Activated CD4-positive, alpha-beta T cell treated with anti-CD3 and anti-CD28 coated beads for 1 hour (primary cell): ENCODE results near the gene TNS1.
"Not testable (repeated sequence)": the region's sequence is repeated elsewhere in the genome, so short reads cannot be mapped to it uniquely, and the experiment has no call there.

Source experiments
- DNase-seq: peaks from one replicate; pipeline ENCODE4 v3.0.0-alpha.2; 2020

The TNS1 gene

GRCh38 chr2:218029366-218030360 is 26.9 kb upstream of the TNS1 start:
- DNase-seq = no peak

- DNase-seq = no peak
Observed at GRCh38 chr2:218028562-218029348, 26.0 kb upstream of the TNS1 start.

- no peak for DNase-seq
Observed at GRCh38 chr2:218028189-218028495, 25.3 kb upstream of the TNS1 start.

DNA sequence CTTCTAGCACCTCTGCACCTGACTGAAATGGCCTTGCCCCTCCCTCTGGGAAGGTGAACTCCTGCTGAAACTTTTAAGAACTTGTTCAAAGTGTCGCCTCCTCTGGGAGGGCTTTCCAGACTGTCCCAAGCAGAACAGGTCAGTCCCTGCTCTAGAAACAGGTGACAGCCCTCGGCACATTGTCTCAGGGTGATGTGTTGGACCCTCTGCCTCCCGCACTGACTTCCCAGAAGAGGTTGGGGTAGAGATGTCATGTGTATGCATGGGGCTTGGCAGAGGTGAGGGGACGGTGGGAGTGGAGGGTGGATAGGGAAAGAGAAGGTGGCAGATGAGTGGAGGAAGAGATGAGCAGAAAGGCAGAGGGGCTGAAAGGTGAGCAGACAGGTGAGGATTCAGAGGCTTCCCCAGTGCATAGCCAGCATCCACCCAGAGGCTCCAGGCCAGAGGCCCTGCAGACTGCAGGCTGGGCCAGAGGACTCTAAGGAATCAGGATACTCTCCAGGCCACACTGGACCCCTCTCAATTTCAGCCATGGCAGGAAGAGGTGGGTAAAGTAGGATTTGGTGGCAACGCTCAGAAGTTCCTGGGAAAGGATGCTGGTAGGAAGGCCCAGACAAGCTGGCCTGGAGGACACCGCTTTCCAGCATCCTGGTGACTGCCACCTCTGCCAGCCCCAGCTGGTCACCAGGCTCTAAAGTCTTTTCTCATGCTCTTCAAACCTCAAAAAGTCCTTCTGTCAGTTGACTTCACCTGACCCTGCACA is 24.8 kb upstream of the TNS1 start:
- peak; percentile 7 for DNase-seq

DNA sequence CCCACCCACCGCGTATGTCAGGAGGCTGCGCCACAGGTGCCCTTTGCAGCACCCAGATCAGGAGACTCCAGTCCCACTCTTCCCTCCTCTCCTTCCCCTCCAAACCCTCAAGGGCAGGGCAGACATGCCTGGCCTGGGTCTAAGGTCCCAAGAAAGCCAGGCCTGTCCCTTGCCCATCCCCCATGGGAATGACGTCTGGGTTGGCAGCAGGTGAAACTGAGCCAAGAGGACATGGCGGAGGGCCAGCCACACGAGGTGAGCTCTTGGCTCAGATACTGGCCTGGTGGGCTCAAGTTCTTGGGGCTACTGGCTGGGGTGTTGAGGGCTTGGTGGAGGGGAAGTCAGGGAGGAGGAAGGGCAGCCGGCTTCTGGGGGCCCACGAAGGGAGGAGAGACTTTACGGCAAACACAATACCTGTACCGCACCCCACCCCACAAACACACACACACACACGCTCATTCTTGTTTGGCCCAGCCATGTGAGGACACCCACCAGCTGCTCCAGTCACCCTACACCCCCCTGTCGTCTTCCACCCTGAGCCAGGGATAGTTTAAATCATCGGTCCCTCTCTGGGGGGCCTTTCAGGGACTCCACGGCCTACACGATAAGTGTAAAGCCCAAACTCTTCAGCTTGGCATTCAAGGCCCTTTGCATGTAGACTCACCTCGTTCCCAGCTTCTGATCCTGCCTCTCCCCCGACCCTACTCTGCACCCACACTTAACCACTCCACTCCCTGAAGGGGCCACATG is 24.1 kb upstream of the TNS1 start:
- DNase-seq = peak; percentile 7

DNA sequence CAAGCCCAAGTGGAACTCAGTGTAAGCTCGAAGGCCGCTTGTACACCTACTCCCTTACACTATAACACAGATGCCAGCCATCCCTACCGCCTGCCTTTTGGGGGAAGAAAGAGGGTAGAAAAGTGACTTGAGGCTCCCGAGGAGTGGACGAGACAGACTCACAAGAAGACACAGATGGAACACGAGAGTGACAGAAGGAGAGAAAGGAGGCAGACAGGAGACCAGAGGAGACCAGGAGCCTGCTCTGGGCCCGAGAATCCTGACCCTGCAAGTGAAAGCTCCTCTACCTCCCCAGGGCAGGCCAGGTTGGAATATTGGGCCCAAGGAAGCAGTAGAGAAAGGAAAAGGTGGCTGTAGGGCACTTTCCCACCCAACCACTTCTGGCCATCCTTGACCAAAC is 23.4 kb upstream of the TNS1 start:
- DNase-seq = no peak

DNA sequence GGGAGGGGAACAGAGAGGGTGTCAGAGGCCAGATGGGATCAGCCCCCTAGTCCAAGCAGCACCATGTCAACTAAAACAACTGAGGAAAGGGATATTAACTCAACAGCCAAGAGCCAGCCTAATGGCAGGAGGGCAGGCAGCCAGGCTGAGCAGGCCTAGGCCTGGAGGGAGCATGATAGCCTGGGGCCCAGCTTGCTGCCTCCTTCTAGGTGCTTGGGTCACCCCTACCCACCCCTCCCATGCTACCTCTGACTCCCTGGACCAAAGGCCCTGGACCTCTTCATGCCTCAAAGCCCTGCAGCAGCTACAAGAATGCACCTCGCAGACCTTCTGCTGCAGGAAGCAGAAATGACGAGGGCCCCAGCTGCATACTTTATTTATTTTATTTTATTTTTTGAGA is 22.1 kb upstream of the TNS1 start:
- no peak for DNase-seq

DNA sequence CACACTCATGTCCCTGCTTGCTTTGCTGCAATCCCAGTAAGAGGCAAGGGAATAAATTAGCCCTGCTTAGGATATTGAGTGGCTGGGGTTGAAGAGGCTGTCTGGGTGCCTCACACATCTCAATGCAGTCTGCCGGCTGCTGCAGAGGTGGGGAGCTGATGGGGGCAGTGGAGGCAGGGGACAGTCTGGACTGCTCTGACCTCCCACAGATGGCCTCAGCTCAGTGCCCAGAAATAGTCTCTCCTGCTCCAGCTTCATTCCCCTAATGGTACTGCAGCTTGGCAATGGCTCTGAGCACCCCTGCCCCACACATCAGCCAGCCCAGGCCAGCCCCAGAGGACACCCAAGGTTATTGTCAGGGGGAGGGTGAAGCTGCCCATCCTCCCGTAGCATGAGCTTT is 21.5 kb upstream of the TNS1 start:
- no peak for DNase-seq

- DNase-seq = no peak
Observed at GRCh38 chr2:218023636-218024035, 20.8 kb upstream of the TNS1 start.

DNA sequence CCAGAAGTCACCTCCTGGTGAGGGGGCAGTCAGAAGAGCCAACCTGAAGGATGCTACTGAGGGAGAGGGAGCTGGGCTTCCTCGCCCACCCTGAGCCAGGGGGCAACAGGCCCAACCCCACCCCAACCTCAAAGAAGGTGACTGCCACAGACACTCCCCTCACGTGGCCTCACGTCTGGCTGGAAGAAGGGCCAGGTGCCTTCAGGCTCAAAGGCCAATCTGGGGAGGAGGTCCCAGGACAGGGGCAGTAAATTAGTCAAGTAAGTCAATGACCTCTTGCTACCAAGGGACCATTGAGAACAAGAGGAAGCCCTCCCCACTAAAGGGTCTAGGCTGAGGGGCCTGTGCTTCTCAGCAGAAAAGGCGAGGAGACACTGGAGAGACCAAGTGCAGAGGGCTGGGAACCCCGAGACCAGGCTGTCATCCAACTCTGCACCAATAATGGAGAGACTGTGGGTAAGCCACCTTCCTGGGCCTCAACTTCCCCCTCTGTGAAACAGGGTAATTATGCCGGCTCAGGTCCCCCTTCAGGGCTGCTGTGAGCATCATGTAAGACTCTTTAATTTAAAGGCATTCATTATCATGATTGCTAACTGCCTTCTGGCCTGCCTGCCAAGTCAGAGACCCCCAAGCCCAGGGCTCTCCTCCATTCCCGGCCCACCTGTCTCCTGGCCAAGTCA is 20.2 kb upstream of the TNS1 start:
- DNase-seq = no peak

- no peak for DNase-seq
Observed at GRCh38 chr2:218022131-218022850, 19.5 kb upstream of the TNS1 start.

- no peak for DNase-seq
Observed at GRCh38 chr2:218021536-218022071, 18.8 kb upstream of the TNS1 start.

DNA sequence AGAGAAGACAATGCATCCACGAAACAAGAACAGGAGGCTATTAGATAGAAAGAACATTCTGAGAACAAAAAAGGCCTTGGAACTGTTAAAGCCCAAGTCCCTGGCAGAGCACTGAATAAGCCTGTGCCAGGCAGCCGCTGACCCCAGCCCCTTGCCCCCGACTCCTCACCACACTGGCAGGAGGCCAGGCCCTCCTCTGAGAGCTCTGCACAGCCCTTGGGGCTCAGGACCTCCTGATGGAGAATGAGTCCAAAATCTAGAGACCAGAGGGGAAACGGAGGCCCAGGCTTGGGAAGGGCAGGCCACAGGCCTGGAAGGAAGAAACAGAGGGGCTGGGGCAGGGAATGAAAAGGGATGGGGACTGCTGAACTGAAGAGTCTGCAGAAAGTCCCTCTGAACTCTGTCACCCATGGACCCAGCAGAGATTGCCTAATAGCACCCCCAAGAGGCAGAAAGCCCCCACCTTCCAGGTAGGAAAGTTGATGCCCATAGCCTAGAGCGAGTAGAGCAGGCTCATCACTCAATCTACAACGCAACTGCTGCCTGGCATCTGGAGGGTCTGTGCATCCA is 18.3 kb upstream of the TNS1 start:
- no peak for DNase-seq

DNA sequence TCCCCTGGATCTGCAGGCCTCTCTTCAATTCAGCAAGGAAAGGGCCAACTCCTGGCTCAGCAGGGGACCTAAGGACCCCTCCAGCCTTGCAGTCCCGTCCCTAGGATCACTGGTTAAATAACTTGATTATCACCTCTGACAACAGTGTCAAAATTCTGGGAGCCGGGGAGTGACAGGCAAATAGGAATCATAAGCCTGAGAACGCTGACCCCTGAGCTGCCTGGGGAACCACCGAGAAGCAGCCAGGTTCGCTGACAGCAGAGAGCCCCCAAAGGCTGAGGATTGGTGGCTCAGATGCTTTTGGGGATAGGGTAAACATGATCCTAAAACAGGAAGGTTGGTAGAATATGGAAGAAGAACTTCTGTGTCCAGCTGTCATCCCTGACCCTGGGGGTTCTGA is 17.5 kb upstream of the TNS1 start:
- no peak for DNase-seq

- DNase-seq = no peak
Observed at GRCh38 chr2:218019411-218020060, 16.7 kb upstream of the TNS1 start.

GRCh38 chr2:218018842-218019125 is 16.0 kb upstream of the TNS1 start:
- DNase-seq = not testable (repeated sequence)

DNA sequence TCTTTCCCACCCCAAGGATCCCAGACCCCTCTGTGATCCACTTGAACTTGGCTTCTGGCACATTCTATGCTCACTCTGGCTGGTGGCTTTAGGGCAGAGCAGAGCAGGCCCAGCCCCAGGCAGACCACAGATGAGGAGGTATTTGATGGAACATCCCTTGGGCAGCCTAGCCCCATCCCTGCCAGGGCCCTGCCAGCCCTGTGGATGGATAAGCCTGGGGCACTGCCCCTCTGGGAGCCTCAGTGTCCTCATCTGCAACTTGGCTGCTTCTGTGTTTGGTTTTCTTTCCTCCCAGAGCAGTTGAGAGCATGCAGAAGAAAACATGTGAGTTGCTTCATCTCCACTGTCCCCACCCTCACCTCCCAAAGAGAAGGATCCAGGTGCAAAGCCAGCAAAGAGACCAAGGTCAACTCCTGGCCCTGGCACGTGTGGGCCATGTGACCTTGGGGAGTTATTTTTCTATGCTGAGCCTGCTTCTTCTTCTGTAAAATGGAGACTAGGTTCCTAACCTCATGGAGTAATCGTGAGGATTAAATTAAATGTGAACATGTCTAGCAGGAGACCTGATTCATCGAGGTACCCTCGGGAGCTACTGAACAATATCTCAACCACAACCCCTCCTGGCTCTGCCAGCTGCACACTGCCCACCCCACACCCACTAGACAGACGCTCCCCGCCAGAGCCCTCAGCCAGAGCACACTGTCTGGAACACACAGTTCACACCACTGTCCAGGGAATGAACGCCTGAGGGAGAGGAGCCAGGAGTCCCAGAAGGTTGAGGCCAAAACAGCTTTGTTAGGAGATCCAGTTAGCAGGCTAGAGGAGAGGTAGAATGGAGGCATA is 14.6 kb upstream of the TNS1 start:
- DNase-seq = no peak

GRCh38 chr2:218016810-218017209 is 14.0 kb upstream of the TNS1 start:
- DNase-seq = no peak
